Upper lobe of left lung (tissue), 4 donors: ENCODE results near the gene CFAP45.

Source experiments
- CTCF ChIP-seq, 6 experiments: fragments of 450-650 bp in 4 of 6; fragments of 200-600 bp in 2 of 6; sonication (generic) in 2 of 6; IDR thresholded peaks; one replicate each; pipeline ENCODE4 v1.5.1; 2016 to 2019; ENCODE audit warnings: antibody characterized with exemption in 6 of 6
- EP300 ChIP-seq, 4 donors: sonication (generic); formaldehyde crosslinking; IDR thresholded peaks; one replicate each; pipeline ENCODE4 v1.5.1; 2017; ENCODE audit warnings: antibody characterized with exemption in 4 of 4, control low read depth in 2 of 4
- POLR2AphosphoS5 ChIP-seq, 2 donors: sonication (generic); formaldehyde crosslinking; IDR thresholded peaks; one replicate each; pipeline ENCODE4 v1.5.1; 2017; ENCODE audit warnings: antibody characterized with exemption in 2 of 2

- TF ChIP-seq CTCF (IDR thresholded peaks at IDR 0.05) (no peak), POLR2AphosphoS5 (IDR thresholded peaks at IDR 0.05) (no peak), EP300 (IDR thresholded peaks at IDR 0.05) (no peak)
Observed at GRCh38 chr1:159879136-159879535, 20.8 kb downstream of the CFAP45 start.
